HL-60 (cell line): ENCODE data around the gene PARN.
"Not testable (repeated sequence)": the region's sequence is repeated elsewhere in the genome, so short reads cannot be mapped to it uniquely, and the experiment has no call there.

ENCODE experiments used
- CTCF ChIP-seq: IDR thresholded peaks from one replicate; pipeline ENCODE4 v1.5.1; 2011; ENCODE audit warnings: low read length, control low read depth, inconsistent platforms; ENCODE audit not compliant: insufficient read depth
- POLR2AphosphoS5 ChIP-seq: IDR thresholded peaks from 2 replicates; pipeline ENCODE4 v1.6.1; 2012; ENCODE audit warnings: low read depth

GRCh38 chr16:14401711-14402061, 228.4 kb downstream of the PARN start:
- not testable (repeated sequence) for TF ChIP-seq POLR2AphosphoS5, CTCF
